HEK293T (cell line): ENCODE results near the gene AHCY.
"Not testable (repeated sequence)": the region's sequence is repeated elsewhere in the genome, so short reads cannot be mapped to it uniquely, and the experiment has no call there.

Source experiments
- BHLHE40 ChIP-seq: fragments of 450-650 bp; IDR thresholded peaks from 2 replicates; pipeline ENCODE4 v1.6.1; 2016; ENCODE audit warnings: mild to moderate bottlenecking, moderate library complexity, borderline replicate concordance
- CTBP1 ChIP-seq: fragments of 450-650 bp; IDR thresholded peaks from 2 replicates; pipeline ENCODE4 v1.6.1; 2016; ENCODE audit warnings: borderline replicate concordance
- HDGF ChIP-seq: fragments of 450-650 bp; IDR thresholded peaks from 2 replicates; pipeline ENCODE4 v1.6.1; 2017; ENCODE audit warnings: antibody characterized with exemption, borderline replicate concordance
- TARDBP ChIP-seq: fragments of 450-650 bp; IDR thresholded peaks from 2 replicates; pipeline ENCODE4 v1.6.1; 2016

- TF ChIP-seq TARDBP, BHLHE40, HDGF, CTBP1: not testable (repeated sequence)
These were observed 39.7 kb downstream of the AHCY start for GRCh38 chr20:34263468-34263867.
